ENCODE measurements around the gene WDR54. TPM values are rescaled to one million over a fixed set of nuclear protein-coding genes. Genes with fewer than 3 reads are reported as not detected.
"Not testable (repeated sequence)": the region's sequence is repeated elsewhere in the genome, so short reads cannot be mapped to it uniquely, and the experiment has no call there.

WDR54 gene
- total RNA-seq, 2 experiments from 2014 or later = 88.9 to 94.4 TPM

- ATAC-seq (ENCODE audit: low read depth) (no peak), DNase-seq (no peak)
- Mint-ChIP-seq H3K4me3 (peak overlapping the region; percentile 78), H3K9me3 (no peaks in the 10 kb centered on the region), H3K27ac (no peak overlapping the region), H3K36me3 (peaks cover 1% of the 10 kb centered on the region), H3K4me1 (peaks cover 7% of the 10 kb centered on the region), H3K27me3 (peaks cover 61% of the 10 kb centered on the region)
- POLR2A ChIA-PET = interaction anchor here (0.6 to 0.9 kb wide), 3 partner anchors 13 to 19 kb away, joined by 3 to 5 read pairs (median 4); partner anchors contain the start of genes INO80B and WBP1
These were observed 19.7 kb downstream of the WDR54 start for GRCh38 chr2:74441170-74441689.

DNA sequence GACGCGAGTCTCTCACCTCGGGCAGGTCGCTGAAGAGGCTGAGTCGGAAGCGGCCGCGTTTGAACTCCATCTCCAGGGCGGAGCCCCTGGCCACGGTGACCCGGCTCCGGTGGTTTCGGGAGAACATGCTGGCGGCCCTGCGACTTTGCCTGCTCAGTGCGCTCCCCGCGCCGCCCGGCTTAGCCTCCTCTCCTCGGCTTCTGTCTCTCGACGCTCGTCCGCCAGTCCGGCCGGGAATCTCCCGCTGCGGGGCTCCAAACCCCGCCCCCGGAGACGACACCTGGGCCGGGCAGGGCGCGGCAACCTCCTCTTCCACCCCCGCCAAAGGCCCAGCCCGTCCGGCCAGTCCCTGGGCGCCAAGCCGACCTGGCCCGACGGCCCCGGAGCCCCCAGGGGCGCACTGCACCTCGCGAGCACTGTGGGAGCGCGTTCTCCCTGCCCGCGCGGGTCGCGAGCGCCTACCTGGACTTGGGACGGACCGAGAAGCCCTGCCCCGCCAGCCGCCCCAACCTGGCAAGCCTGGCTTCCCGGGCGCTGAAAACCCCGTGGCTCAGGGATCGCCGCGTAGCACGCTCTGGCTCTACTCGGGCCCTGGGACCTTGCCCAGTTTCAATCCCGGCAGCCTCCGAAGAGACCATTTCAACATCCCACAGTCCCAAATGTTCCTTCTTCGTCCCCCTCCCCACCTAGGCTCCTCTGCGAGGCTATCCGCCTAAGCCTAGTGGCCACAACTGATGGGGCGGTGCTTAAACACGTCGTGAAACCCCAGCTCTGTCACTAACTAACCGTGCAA is 20.4 kb downstream of the WDR54 start, which contains the start of gene RTKN:
Gene RTKN, minus strand, starts transcription at position 248 of the 793 bp plus-strand sequence. Its CDS starts 121 bp downstream, at position 127.
- Mint-ChIP-seq H3K4me3 (peak within 1 kb of the TSS; percentile 78), H3K36me3 (peaks cover 1% of the 10 kb centered on the region), H3K27me3 (peaks cover 66% of the 10 kb centered on the region), H3K4me1 (peaks cover 7% of the 10 kb centered on the region), H3K27ac (no peak within 1 kb of the TSS), H3K9me3 (no peaks in the 10 kb centered on the region)
- ATAC-seq (ENCODE audit: low read depth) (peak; percentile 51), DNase-seq (peak; percentile 56)
- POLR2A ChIA-PET = interaction anchor here (0.8 to 1.2 kb wide), 3 partner anchors 13 to 20 kb away, joined by 3 to 5 read pairs (median 3); partner anchors contain the start of gene INO80B

GRCh38 chr2:74442483-74443297 is 21.2 kb downstream of the WDR54 start:
- H3K4me1 Mint-ChIP-seq; DNase-seq; ATAC-seq (ENCODE audit: low read depth); H3K27ac Mint-ChIP-seq; H3K9me3 Mint-ChIP-seq; H3K36me3 Mint-ChIP-seq: not testable (repeated sequence)
- Mint-ChIP-seq H3K27me3 (peaks cover 66% of the 10 kb centered on the region), H3K4me3 (peak overlapping the region; percentile 78)
- POLR2A ChIA-PET = interaction anchor here (0.9 to 1.2 kb wide), 2 partner anchors 14 to 21 kb away, joined by 3 read pairs; no protein-coding TSS in a partner anchor

- Mint-ChIP-seq H3K9me3 (no peaks in the 10 kb centered on the region), H3K4me3 (no peak overlapping the region), H3K27me3 (peaks cover 56% of the 10 kb centered on the region), H3K4me1 (peaks cover 3% of the 10 kb centered on the region), H3K36me3 (peaks cover 1% of the 10 kb centered on the region), H3K27ac (no peak overlapping the region)
- ATAC-seq (ENCODE audit: low read depth) = no peak
- DNase-seq = no peak
- POLR2A ChIA-PET = interaction anchor here (0.6 to 0.7 kb wide), 2 partner anchors 9 to 14 kb away, joined by 3 read pairs; no protein-coding TSS in a partner anchor
These were observed 23.2 kb downstream of the WDR54 start for GRCh38 chr2:74444498-74445318.

- peaks cover 38% of the 10 kb centered on the region for H3K27me3 Mint-ChIP-seq
- no peak overlapping the region for H3K4me3 Mint-ChIP-seq
- no peaks in the 10 kb centered on the region for H3K9me3 Mint-ChIP-seq
- no peaks in the 10 kb centered on the region for H3K36me3 Mint-ChIP-seq
- ATAC-seq (ENCODE audit: low read depth) = no peak
- POLR2A ChIA-PET = interaction anchor here (0.7 kb wide), 1 partner anchor 10 kb away, joined by 3 read pairs; no protein-coding TSS in a partner anchor
- peaks cover 3% of the 10 kb centered on the region for H3K4me1 Mint-ChIP-seq
- DNase-seq = no peak
- no peak overlapping the region for H3K27ac Mint-ChIP-seq
These were observed 25.9 kb downstream of the WDR54 start for GRCh38 chr2:74447230-74447999.

DNA sequence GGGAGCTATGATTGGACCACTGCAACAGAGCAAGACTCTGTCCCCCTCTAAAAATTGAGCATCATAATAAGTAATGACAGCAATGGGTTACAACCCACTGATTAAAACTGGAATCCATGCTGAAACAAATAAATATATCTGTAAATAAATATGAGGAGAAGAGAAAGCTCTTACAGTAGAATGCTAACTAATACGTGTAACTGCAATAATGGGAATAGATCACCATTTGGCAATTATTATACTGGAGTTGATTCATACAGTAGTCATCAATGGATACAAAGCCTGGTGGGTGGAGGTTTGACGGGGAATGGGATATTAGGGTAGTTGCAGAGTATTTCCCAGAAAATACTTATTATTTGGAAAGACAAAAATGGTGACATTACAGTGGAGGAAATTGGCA is 27.2 kb downstream of the WDR54 start:
- H3K4me3 Mint-ChIP-seq = no peak overlapping the region
- DNase-seq = no peak
- H3K27me3 Mint-ChIP-seq = peaks cover 27% of the 10 kb centered on the region
- POLR2A ChIA-PET = no interaction called here
- peaks cover 13% of the 10 kb centered on the region for H3K4me1 Mint-ChIP-seq
- ATAC-seq (ENCODE audit: low read depth) = no peak
- H3K36me3 Mint-ChIP-seq = no peaks in the 10 kb centered on the region
- no peak overlapping the region for H3K27ac Mint-ChIP-seq
- H3K9me3 Mint-ChIP-seq = no peaks in the 10 kb centered on the region

DNA sequence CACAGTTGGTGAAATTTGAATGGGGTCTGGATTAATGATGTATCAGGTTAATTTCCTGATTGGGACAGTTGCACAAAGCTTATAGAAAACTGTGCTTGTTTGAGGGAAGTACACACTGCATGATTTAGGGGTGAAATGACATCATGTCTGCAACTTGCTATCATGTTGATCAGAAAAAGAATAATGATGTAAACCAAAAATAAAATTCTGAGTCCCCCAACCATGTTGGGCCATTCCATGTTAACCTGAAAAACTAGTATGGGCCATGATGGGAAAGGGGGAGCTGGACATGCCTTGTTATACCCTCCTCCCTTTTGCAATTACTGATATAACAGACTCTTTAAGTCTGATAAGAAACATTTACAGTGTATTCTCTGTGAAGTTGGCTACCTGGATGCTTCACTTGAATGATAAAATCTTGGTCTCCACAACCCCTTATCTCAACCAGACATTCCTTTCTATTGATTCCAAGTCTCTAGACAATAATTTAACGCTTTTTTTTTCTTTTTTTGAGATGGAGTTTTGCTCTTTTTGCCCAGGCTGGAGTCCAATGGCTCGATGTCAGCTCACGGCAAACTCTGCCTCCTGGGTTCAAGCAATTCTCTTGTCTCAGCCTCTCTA is 29.1 kb downstream of the WDR54 start:
- peaks cover 2% of the 10 kb centered on the region for H3K36me3 Mint-ChIP-seq
- H3K27ac Mint-ChIP-seq = no peak overlapping the region
- peaks cover 12% of the 10 kb centered on the region for H3K27me3 Mint-ChIP-seq
- H3K4me3 Mint-ChIP-seq = no peak overlapping the region
- ATAC-seq (ENCODE audit: low read depth) = no peak
- no peak for DNase-seq
- POLR2A ChIA-PET = interaction anchor here (1.5 kb wide), 1 partner anchor 28 kb away, joined by 10 read pairs; no protein-coding TSS in a partner anchor
- no peaks in the 10 kb centered on the region for H3K9me3 Mint-ChIP-seq
- H3K4me1 Mint-ChIP-seq = peaks cover 25% of the 10 kb centered on the region

DNA sequence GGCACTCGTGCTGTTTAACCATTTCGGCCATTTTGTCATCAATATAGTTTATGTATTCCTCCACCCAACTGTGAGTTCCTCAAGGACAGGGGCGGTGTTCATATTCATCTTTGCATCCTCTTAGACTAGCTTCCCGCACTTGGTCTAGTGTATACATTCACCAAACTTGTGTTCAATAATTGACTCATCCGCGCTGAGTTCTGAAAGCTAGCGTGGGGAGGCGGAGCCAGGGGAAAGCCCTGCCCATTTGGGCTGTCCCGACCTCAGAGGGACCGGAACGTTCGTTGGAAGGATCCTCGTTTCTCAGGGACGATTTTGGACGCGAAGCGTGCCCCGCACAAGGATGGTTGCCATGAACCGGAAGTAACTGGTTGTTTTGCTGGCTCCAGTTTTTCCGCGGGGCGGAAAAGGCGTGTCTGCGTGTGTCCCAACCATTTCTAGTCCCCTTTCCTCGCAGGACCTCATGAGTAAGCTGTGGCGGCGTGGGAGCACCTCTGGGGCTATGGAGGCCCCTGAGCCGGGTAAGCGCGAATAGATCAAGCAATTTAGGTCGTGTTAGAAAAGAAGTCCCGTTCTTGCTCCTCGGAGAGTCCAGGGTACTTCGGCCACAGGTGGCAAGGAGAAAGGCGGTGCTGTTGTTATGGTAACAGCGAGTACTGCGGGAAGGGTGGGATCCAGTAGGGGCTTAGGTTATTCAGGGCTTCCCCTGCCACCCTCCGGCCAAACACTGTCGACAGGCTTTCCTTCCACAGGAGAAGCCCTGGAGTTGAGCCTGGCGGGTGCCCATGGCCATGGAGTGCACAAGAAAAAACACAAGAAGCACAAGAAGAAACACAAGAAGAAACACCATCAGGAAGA is 33.4 kb downstream of the WDR54 start, which contains the start of gene INO80B:
Gene INO80B, plus strand, starts transcription at position 434 of the 858 bp plus-strand sequence. Its CDS starts 30 bp downstream, at position 464.
- H3K4me3 Mint-ChIP-seq = peak within 1 kb of the TSS; percentile 99
- POLR2A ChIA-PET = interaction anchor here (1.3 to 6.7 kb wide), 11 partner anchors 10 to 277 kb away, joined by 3 to 58 read pairs (median 5); partner anchors contain the start of genes AUP1, C2orf81, CCDC142 and HTRA2
- peaks cover 47% of the 10 kb centered on the region for H3K4me1 Mint-ChIP-seq
- H3K27me3 Mint-ChIP-seq = no peaks in the 10 kb centered on the region
- H3K9me3 Mint-ChIP-seq = no peaks in the 10 kb centered on the region
- peaks cover 2% of the 10 kb centered on the region for H3K36me3 Mint-ChIP-seq
- ATAC-seq (ENCODE audit: low read depth) (peak; percentile 31), DNase-seq (peak; percentile 96)
- H3K27ac Mint-ChIP-seq = peak within 1 kb of the TSS; percentile 95

DNA sequence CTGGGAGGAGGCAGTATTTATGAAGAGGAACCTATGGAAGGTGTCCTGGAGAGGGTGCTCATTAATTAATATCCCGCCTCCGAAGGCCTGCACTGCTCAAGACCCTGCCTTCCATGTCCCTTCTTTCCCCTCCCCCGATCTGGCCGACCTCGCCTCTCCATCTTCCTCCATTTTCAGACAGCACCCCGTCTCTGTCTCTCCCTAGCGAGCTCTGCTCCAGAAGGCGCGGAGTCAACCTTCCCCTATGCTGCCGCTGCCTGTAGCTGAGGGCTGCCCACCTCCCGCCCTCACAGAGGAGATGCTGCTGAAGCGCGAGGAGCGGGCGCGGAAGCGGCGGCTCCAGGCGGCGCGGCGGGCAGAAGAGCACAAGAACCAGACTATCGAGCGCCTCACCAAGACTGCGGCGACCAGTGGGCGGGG is 35.6 kb downstream of the WDR54 start:
- ATAC-seq (ENCODE audit: low read depth) (no peak), DNase-seq (no peak)
- no peaks in the 10 kb centered on the region for H3K9me3 Mint-ChIP-seq
- peaks cover 52% of the 10 kb centered on the region for H3K4me1 Mint-ChIP-seq
- H3K4me3 Mint-ChIP-seq = peak overlapping the region; percentile 99
- POLR2A ChIA-PET = interaction anchor here (0.7 to 6.7 kb wide), 9 partner anchors 11 to 73 kb away, joined by 3 to 58 read pairs (median 28); partner anchors contain the start of genes AUP1, C2orf81, CCDC142 and HTRA2
- peak overlapping the region; percentile 93 for H3K27ac Mint-ChIP-seq
- no peaks in the 10 kb centered on the region for H3K27me3 Mint-ChIP-seq
- peaks cover 3% of the 10 kb centered on the region for H3K36me3 Mint-ChIP-seq

DNA sequence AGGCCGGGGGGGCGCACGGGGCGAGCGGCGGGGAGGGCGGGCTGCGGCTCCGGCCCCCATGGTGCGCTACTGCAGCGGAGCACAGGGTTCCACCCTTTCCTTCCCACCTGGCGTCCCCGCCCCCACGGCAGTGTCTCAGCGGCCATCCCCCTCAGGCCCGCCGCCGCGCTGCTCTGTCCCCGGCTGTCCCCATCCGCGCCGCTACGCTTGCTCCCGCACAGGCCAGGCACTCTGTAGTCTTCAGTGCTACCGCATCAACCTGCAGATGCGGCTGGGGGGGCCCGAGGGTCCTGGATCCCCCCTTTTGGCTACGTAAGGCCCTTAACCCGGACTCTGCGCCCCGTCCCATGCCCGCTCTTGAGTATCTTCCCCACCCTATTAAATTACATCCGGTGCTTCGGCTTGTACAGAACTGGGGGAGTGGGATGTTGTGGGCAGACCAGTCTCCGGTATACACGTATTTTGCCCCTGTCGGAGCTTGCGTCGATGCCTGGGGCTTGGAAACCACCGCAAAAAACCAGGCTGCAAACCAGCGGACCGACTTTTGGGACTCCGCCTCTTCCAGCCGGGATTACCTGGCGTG is 36.1 kb downstream of the WDR54 start:
- Mint-ChIP-seq H3K4me3 (peak overlapping the region; percentile 99), H3K36me3 (peaks cover 5% of the 10 kb centered on the region), H3K4me1 (peaks cover 49% of the 10 kb centered on the region), H3K27ac (peak overlapping the region; percentile 93), H3K9me3 (no peaks in the 10 kb centered on the region), H3K27me3 (no peaks in the 10 kb centered on the region)
- peak; percentile 38 for ATAC-seq (ENCODE audit: low read depth)
- POLR2A ChIA-PET = interaction anchor here (0.5 to 6.7 kb wide), 16 partner anchors 10 to 721 kb away, joined by 3 to 58 read pairs (median 5); partner anchors contain the start of genes AUP1, C2orf81, CCDC142 and HTRA2
- peak; percentile 90 for DNase-seq

Measured in activated naive CD8-positive, alpha-beta T cell treated with anti-CD3 and anti-CD28 coated beads, Interleukin-2, amount 10 ng/mL, durations not matched to agents 7 days and 5 days (primary cell).